ENCODE measurements around the gene SYNE1.

SYNE1 gene

DNA sequence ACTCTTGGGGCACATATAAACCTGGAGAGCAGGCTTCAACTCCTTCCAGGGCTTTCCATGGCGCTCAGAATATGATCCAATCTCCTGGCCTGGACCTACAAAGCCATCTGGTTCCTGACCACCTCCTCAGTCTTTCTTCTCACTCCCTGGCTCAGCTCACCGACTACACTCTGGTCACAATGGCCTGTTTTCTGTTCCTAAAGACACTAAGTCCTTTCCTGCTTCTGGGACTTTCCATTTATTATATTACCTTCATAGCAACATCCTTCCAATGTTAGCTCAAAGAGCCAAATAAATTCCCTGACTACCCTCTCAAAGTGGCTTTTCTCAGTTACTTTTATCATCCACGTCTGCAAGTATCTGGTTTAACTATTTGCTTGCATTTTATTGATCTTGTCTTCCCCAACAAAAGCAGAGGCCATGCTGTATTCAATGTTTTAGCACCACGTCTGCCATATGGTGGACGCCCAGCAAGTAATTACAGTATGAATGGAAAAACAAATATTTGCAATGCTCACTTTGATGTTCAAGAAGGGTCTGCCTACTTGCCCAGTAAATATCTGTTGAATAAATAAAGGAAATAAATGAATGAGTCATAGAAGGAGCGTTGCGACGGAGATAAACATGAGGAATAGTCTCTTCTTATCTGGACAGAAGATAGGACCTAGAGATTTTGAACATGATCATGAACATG, 501.3 kb downstream of the SYNE1 start:
- DNase-seq (ENCODE audit: low spot score), result peak; percentile 57

GRCh38 chr6:152130441-152130840, 506.7 kb downstream of the SYNE1 start:
- DNase-seq (ENCODE audit: low spot score), result no peak

DNA sequence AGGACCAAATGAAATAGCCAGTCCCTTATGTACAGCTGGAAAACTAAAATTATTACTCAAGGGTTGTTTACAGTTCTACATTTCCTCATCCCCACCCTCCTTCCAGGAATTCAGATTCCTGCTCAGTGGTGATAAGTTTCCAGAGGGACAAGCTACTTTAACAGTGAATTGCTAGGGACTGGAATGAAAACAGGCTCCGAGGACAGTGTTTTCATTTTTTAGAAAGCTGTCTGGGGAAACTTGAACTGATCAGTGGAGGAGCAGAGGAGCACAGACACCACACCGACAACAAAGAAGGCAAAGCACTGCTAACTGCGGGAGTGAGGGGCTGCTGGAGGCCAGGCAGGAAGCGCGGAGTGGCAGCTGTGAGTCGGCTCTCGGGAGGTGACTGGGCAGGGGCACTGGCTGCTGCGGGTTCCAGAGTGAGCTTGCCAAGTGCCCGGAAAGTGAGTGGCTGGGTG, 507.4 kb downstream of the SYNE1 start:
- DNase-seq (ENCODE audit: low spot score), result no peak

DNA sequence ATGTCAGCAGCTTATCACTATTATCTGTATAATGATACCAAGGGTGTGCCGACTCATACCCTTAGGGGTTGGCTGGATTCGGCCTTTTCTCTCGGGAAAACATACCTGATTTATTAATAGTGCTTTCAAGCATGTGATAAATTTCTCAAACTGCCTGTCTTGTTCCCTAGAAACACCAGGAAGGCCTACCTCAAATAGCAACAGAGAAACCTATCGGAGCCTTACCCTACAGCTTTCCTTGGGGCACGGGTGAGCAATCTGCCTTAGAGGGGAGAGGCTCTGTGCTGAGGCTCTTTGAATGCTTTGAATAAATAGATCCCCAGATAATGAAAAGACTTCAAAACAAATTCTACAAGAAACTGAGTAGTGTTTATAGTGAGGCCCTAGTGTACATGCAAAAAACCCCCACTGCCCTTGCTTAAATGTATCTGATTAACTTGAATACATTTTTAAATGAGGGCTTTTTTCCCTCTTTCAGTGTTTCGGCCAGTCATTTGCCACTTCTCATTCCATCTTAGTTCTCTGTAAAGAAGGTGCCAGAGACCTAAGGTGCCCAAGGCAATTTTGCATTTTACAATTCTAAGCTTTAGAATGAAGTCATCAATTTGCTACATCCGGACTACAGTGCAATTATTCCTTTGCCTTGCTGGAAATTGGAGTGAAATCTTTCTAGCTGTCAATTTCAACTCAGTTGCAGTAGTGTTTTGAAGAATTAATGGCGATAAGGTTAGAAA, 509.6 kb downstream of the SYNE1 start:
- no peak for DNase-seq (ENCODE audit: low spot score)

GRCh38 chr6:152124429-152125074, 512.6 kb downstream of the SYNE1 start:
- DNase-seq (ENCODE audit: low spot score), result peak; percentile 54

DNA sequence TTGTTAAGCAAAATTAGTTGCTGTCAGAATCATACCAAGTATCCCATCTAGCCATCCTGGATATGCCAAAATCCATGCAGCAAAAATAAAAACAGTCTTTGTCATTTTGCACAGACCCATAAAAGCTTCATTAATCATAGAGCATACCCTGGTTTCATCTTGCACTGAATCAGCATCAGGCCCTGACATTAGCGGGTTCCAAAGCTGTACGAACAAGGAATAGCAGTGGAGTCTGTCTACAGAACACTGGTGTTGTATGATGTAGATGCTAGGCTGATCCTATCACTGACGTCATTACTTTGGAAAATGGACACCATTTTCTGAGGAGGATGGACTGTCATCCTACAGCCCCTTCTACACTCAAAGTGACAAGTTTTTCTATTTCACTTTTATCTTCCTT, 514.1 kb downstream of the SYNE1 start:
- DNase-seq (ENCODE audit: low spot score), result no peak

DNA sequence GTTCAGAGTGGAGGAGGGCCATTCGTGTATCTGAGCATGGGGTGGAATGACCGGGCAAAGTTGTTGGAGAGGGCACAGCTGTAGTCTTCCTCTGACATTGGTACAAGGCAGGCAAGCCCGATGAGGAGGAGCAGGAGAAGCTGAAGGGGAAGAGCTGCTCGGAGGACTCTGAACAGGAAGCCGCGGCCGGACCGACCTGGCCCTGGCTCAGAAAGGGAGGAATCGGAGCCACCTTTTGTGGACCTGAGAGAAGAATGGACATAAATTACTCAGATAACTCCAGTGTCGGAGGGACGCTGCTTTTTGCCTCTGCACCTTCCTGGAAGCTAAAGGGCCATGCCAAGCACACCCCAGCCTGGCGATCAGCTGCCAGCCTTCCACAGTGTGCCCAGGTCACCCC, 514.7 kb downstream of the SYNE1 start:
- no peak for DNase-seq (ENCODE audit: low spot score)

DNA sequence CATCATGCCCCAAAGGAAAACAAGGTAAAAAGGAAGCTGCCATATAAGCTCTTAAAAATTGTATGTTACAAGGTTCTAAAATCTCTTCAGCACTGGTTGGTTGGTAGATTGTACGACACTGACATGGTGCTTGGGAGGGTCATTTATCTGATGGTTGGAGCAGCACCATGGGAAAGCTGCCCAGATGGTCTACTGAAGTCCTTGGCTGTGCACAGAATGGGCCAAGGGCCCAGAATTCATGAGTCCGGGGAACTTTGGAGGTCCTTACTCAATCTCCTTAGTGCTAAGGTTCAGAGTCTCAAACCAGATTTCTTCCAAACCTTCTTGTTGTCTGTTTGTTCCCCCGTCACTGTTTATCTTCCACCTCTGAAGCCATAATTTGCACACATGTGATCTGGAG, 515.3 kb downstream of the SYNE1 start:
- DNase-seq (ENCODE audit: low spot score), result no peak

GRCh38 chr6:152119831-152120230, 517.3 kb downstream of the SYNE1 start:
- DNase-seq (ENCODE audit: low spot score), result no peak

DNA sequence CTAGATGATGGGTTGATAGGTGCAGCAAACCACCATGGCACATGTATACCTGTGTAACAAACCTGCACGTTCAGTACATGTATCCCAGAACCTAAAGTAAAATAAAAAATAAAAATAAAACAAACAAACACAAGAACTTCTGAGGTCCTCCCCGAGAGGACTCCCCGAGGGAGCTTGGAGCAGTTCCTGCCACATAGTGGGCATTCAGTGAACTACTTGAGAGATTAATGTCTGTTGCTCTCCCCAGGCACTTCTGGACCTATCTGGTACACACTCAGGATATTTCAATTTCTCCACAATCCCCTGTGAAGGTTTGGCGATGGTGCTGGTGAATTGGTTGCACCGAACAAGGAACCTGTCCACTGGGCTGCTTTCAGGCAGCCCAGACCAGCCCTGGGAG, 518.5 kb downstream of the SYNE1 start:
- DNase-seq (ENCODE audit: low spot score), result no peak

GRCh38 chr6:152118224-152118623, 518.9 kb downstream of the SYNE1 start:
- DNase-seq (ENCODE audit: low spot score), result no peak

DNA sequence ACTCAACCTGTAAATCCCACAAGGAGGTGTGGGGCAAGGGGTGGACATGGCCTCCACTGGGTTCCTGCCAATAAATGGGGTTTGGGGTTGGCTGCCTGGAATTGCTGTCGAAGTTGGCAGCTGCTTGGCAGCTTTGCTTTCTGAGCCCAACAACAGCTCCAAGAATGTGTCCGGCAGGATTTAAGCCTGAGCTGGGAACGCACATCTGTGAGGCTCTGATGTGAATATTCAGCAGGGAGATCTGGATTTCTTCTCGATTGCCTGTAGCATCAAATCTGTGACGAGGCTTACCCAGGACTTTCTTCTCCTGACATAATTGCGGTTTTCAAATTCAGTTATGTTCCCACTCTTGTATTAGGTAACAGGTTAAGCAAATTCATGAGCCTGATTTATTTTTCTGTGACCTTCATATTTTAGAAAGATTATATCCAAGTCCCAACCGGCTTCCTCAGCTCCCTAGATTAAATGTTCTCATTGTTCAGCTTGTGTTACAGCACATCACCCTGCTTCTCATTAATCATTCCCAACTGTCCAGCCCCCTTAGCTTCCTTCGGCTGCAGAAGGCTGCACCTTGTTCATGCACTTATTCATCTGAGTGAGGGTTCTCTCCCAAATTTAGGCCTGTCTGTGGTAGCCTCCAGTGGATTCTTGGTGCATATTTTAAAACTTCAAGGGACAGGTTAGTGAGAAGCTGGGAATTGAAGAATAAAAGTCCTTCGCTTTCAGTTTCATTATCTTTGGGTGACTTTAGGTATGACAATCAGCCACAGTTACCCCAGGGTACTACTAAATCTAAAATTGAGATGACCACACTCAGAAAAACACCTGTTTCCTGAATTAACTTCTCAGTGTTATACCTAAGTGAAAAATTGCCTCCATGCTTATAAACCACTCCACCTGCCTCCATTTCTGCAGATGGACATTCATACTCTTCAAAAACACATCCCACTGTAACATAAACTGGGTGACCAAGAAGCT, 519.7 kb downstream of the SYNE1 start:
- no peak for DNase-seq (ENCODE audit: low spot score)

DNA sequence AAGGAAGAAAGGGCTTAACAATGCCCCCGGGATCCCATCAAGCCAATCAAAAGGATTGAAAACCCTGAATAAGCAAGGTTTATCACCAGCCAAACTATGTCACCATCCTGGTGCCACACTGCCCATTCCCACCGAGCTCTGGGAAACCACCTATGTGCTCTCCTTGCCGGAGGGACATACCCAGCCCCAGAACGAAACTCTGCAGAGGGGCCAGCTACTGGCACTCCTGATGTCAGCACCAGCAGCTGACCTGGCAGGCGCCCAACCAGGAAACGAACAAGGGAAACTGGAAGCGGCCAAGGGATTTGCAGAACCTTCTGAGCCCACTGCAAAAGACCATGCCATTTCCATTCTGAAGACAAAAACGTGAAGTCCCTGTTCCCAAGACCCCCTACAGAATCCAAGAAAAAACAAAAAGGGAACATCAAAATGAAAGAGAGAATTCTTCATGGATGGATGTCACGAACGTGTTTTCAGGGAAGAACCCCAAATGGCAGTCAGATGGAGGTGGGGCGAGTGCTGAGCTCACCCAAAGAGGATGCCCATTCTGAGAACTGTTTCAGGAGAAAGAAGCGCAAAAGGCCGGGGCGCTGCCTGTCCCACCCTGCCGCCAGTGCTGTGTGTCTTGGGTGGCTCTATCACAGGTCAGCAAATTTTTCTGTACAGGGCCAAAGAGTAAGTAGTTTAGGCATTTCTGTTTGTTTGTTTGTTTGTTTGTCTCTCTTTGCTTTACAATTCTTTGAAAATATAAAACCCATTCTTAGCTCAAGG, 524.5 kb downstream of the SYNE1 start:
- no peak for DNase-seq (ENCODE audit: low spot score)

DNA sequence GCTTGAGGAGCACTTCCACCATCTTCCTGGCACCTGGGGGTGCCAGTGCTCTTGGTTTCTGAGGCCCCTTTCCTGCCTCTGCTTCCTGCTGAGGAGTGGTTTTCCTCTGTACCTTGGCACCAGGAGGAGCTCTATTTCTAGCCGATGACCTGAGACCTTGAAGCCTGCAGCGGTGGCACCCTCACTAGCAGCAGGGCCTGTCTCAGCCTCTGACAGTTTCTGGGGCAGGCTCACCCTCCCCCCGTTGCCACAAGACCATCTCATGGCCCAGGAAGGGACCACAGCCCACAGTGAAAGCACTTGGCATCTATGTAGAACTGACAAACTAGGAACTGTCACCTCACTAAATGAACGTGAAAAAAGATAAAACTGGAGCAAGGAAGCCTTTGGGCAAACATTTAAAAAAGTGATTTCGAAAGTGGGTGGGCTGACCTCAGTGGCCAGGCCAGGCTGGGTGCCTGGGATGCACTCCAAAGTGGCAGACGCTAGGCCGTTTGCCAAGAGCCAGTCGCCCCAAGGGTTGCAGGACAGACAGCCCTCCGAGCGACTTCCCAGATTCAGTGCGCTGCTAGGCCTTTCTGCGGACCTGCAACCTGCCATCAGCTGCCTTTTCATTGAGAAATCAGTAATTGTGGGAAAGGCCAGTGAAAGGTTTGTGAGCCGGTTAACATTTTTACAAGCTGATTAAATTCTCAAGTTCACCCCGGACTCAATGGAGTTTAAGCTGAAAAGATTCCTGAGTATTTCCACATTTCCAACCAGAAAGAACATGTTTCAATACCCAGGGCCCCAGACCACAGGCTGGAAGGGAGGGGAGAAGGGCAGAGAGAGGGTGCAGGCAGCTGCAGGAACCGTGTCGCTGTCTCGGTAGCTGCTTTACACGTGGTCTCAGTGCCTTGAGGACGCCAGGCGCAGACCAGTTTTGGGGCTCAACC, 526.0 kb downstream of the SYNE1 start:
- DNase-seq (ENCODE audit: low spot score), result no peak

GRCh38 chr6:152107973-152108372, 529.2 kb downstream of the SYNE1 start:
- DNase-seq (ENCODE audit: low spot score), result no peak

DNA sequence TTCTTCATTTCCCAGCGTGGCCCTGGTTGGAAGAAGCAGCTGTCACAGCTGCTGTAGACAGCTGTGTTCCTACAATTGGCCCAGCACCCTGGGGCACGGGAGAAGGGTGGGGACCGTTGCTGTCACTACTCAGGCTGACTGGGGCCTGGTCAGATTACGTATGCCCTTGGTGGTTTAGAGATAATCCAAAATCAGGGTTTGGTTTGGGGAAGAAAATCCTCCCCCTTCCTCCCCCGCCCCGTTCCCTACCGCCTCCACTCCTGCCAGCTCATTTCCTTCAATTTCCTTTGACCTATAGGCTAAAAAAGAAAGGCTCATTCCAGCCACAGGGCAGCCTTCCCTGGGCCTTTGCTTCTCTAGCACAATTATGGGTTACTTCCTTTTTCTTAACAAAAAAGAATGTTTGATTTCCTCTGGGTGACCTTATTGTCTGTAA, 537.0 kb downstream of the SYNE1 start:
- no peak for DNase-seq (ENCODE audit: low spot score)

- DNase-seq (ENCODE audit: low spot score), result no peak
Measured at GRCh38 chr6:152099446-152100182, 537.5 kb downstream of the SYNE1 start.

DNA sequence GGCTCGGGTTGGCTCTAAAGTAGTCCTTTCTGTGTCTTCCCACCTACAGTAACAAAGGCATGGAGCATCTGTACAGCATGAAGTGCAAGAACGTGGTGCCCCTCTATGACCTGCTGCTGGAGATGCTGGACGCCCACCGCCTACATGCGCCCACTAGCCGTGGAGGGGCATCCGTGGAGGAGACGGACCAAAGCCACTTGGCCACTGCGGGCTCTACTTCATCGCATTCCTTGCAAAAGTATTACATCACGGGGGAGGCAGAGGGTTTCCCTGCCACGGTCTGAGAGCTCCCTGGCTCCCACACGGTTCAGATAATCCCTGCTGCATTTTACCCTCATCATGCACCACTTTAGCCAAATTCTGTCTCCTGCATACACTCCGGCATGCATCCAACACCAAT, 538.5 kb downstream of the SYNE1 start:
- no peak for DNase-seq (ENCODE audit: low spot score)

DNA sequence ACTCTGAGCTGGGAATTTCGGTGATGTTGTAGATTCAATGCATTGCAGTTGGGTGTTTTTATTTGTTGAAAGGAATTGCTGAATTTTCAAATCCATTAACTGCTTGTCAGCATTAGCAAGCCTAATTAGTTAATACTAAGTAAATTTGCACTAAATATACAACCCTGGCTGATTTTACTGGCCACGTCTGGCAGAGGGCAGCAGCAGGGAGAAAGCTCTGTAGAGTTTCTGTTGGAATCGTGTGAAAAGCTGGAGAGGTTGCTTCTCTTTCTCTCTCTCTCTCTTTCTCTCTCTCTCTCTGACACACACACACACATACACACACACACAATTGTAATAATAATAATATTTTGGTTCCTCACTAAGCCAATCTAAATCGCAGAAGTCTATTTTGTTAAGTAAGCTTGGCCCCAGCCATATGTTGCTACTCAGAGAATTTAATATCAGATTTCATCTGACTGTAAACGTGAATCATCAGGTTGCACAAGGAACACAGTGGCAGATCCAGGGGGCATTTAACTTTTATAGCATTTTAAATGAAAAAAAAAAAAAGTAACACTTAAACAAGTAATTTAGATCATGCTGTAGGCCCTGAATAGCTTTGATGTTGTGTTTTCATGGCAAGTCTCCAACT, 540.2 kb downstream of the SYNE1 start:
- peak; percentile 7 for DNase-seq (ENCODE audit: low spot score)
